Peyer's patch (tissue), 4 donors: ENCODE data around the gene PET100.

Experiments used
- POLR2A ChIP-seq, 2 donors: fragments of 450-650 bp; IDR thresholded peaks; one replicate each; pipeline ENCODE4 v1.5.1; 2017; ENCODE audit warnings: antibody characterized with exemption in 2 of 2, mild to moderate bottlenecking in 2 of 2, moderate library complexity in 2 of 2
- TF ChIP-seq, protein P1 (sequence below), 6 experiments: fragments of 450-650 bp in 4 of 6; fragments of 200-600 bp in 2 of 6; sonication (generic) in 1 of 6; IDR thresholded peaks; one replicate each; pipeline ENCODE4 v1.5.1; 2017 to 2019; ENCODE audit warnings: antibody characterized with exemption in 6 of 6, mild to moderate bottlenecking in 3 of 6, moderate library complexity in 1 of 6

DNA sequence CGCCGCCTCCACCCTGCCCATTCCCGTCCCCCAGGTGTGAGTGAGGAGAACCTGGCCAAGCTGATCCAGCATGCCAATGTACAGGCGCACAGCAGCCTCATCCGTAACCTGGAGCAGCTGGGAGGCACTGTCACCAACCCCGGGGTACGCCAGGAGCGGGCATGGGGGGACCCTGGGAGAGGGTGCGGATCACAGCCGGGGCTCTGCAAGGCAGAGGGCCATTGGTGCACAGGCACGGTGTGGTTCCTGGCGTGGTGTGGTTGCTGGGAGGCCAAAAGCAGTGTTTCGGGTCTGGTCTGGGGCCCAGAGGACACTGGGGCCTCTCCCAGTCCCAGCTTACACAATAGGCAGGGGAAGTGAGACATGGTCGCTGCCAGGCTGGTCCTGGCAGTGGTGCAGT is 15.6 kb downstream of the PET100 start:
- TF ChIP-seq, protein P1, sequence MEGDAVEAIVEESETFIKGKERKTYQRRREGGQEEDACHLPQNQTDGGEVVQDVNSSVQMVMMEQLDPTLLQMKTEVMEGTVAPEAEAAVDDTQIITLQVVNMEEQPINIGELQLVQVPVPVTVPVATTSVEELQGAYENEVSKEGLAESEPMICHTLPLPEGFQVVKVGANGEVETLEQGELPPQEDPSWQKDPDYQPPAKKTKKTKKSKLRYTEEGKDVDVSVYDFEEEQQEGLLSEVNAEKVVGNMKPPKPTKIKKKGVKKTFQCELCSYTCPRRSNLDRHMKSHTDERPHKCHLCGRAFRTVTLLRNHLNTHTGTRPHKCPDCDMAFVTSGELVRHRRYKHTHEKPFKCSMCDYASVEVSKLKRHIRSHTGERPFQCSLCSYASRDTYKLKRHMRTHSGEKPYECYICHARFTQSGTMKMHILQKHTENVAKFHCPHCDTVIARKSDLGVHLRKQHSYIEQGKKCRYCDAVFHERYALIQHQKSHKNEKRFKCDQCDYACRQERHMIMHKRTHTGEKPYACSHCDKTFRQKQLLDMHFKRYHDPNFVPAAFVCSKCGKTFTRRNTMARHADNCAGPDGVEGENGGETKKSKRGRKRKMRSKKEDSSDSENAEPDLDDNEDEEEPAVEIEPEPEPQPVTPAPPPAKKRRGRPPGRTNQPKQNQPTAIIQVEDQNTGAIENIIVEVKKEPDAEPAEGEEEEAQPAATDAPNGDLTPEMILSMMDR (IDR thresholded peaks at IDR 0.05), result no peak
- TF ChIP-seq POLR2A (IDR thresholded peaks at IDR 0.05), result no peak
